SK-N-SH treated with all-trans-retinoic acid at 6 μM for 48 hours (cell line): ENCODE measurements around the gene DLAT.

ENCODE experiments used
- ATAC-seq: fragments of 200-7000 bp; cut with Tn5 transposase; 3 replicates; pipeline ENCODE4 v1.9.1; 2020; ENCODE audit warnings: mild to moderate bottlenecking, moderate library complexity
- ARNTL ChIP-seq: fragments of 450-650 bp; formaldehyde crosslinking; IDR thresholded peaks from 2 replicates; pipeline ENCODE4 v1.5.0; 2020; ENCODE audit warnings: low read depth, mild to moderate bottlenecking, moderate library complexity, borderline replicate concordance
- BACH2 ChIP-seq: fragments of 250-450 bp; sonication (Bioruptor Pico); IDR thresholded peaks from 2 replicates; pipeline ENCODE4 v1.9.0; 2021; ENCODE audit warnings: mild to moderate bottlenecking, borderline replicate concordance
- CREB5 ChIP-seq: fragments of 250-450 bp; sonication (Bioruptor Pico); IDR thresholded peaks from 2 replicates; pipeline ENCODE4 v1.5.1; 2020; ENCODE audit warnings: low read depth, mild to moderate bottlenecking, moderate library complexity
- CSDC2 ChIP-seq: fragments of 250-450 bp; sonication (Bioruptor Pico); IDR thresholded peaks from 2 replicates; pipeline ENCODE4 v1.5.0; 2020; ENCODE audit warnings: mild to moderate bottlenecking, moderate library complexity
- CSRNP3 ChIP-seq: fragments of 250-450 bp; sonication (Bioruptor Pico); IDR thresholded peaks from 2 replicates; pipeline ENCODE4 v1.5.1; 2021; ENCODE audit warnings: mild to moderate bottlenecking, moderate library complexity
- ESRRG ChIP-seq: fragments of 250-450 bp; sonication (Bioruptor Pico); IDR thresholded peaks from 2 replicates; pipeline ENCODE4 v1.6.1; 2021; ENCODE audit warnings: mild to moderate bottlenecking
- ISL1 ChIP-seq: fragments of 250-450 bp; sonication (Bioruptor Pico); IDR thresholded peaks from 2 replicates; pipeline ENCODE4 v2.1.2; 2022; ENCODE audit warnings: mild to moderate bottlenecking, moderate library complexity
- OSR1 ChIP-seq: fragments of 250-450 bp; sonication (Bioruptor Pico); IDR thresholded peaks from 2 replicates; pipeline ENCODE4 v1.8.0; 2022; ENCODE audit warnings: moderate library complexity, mild to moderate bottlenecking, inconsistent platforms
- POU6F1 ChIP-seq: fragments of 250-450 bp; sonication (Bioruptor Pico); IDR thresholded peaks from 2 replicates; pipeline ENCODE4 v1.8.0; 2021; ENCODE audit warnings: low read depth, mild to moderate bottlenecking, moderate library complexity, borderline replicate concordance
- PPARA ChIP-seq: fragments of 250-450 bp; sonication (Bioruptor Pico); IDR thresholded peaks from 2 replicates; pipeline ENCODE4 v1.5.0; 2020; ENCODE audit warnings: mild to moderate bottlenecking, borderline replicate concordance
- RARB ChIP-seq: fragments of 250-450 bp; sonication (Bioruptor Pico); IDR thresholded peaks from 2 replicates; pipeline ENCODE4 v1.8.0; 2021; ENCODE audit warnings: mild to moderate bottlenecking, moderate library complexity
- SNAI2 ChIP-seq: fragments of 250-450 bp; sonication (Bioruptor Pico); IDR thresholded peaks from 2 replicates; pipeline ENCODE4 v1.5.0; 2020; ENCODE audit warnings: mild to moderate bottlenecking, moderate library complexity
- TCF4 ChIP-seq: fragments of 250-450 bp; sonication (Bioruptor Pico); IDR thresholded peaks from 2 replicates; pipeline ENCODE4 v1.8.0; 2021; ENCODE audit warnings: mild to moderate bottlenecking, moderate library complexity, borderline replicate concordance
- TOX ChIP-seq: fragments of 250-450 bp; sonication (Bioruptor Pico); IDR thresholded peaks from 2 replicates; pipeline ENCODE4 v1.8.0; 2021; ENCODE audit warnings: mild to moderate bottlenecking, moderate library complexity, borderline replicate concordance
- TSHZ2 ChIP-seq: fragments of 250-450 bp; sonication (Bioruptor Pico); IDR thresholded peaks from 2 replicates; pipeline ENCODE4 v1.5.0; 2020; ENCODE audit warnings: mild to moderate bottlenecking, moderate library complexity
- ZC3H10 ChIP-seq: fragments of 250-450 bp; sonication (Bioruptor Pico); IDR thresholded peaks from 2 replicates; pipeline ENCODE4 v1.5.1; 2021; ENCODE audit warnings: mild to moderate bottlenecking, moderate library complexity
- ZFP3 ChIP-seq: fragments of 250-450 bp; sonication (Bioruptor Pico); IDR thresholded peaks from 2 replicates; pipeline ENCODE4 v1.5.0; 2020; ENCODE audit warnings: mild to moderate bottlenecking, moderate library complexity
- ZFP30 ChIP-seq: fragments of 450-650 bp; formaldehyde crosslinking; IDR thresholded peaks from 2 replicates; pipeline ENCODE4 v1.5.0; 2022; ENCODE audit warnings: mild to moderate bottlenecking, moderate library complexity
- ZNF565 ChIP-seq: fragments of 450-650 bp; formaldehyde crosslinking; conservative IDR thresholded peaks from 2 replicates; pipeline ENCODE4 v1.5.0; 2020; ENCODE audit warnings: low read depth, mild to moderate bottlenecking, moderate library complexity
- ZNF70 ChIP-seq: fragments of 450-650 bp; formaldehyde crosslinking; IDR thresholded peaks from 2 replicates; pipeline ENCODE4 v1.5.0; 2020; ENCODE audit warnings: mild to moderate bottlenecking, moderate library complexity
- ZNF8 ChIP-seq: fragments of 450-650 bp; formaldehyde crosslinking; IDR thresholded peaks from 2 replicates; pipeline ENCODE4 v1.5.0; 2020; ENCODE audit warnings: mild to moderate bottlenecking, moderate library complexity

Gene DLAT

GRCh38 chr11:112097734-112098528 lies 72.7 kb downstream of the DLAT start (continued):
- no peak for TF ChIP-seq CSRNP3 (CRISPR knock-in tag)
- no peak for TF ChIP-seq TOX
- no peak for TF ChIP-seq ZFP30 (CRISPR knock-in tag)
- no peak for TF ChIP-seq ZC3H10 (CRISPR knock-in tag)
- TF ChIP-seq SNAI2 (CRISPR knock-in tag) = no peak
- TF ChIP-seq RARB (CRISPR knock-in tag) = no peak
- no peak for TF ChIP-seq TCF4 (CRISPR knock-in tag)
- no peak for TF ChIP-seq TSHZ2 (CRISPR knock-in tag)
- TF ChIP-seq ZNF8 (CRISPR knock-in tag) = no peak
- no peak for TF ChIP-seq PPARA (CRISPR knock-in tag)
- TF ChIP-seq CSDC2 (CRISPR knock-in tag) = no peak
- TF ChIP-seq ZNF565 = no peak
- TF ChIP-seq OSR1 (CRISPR knock-in tag) = no peak

- ATAC-seq = no peak
- TF ChIP-seq ZC3H10 (CRISPR knock-in tag) (no peak), TOX (no peak), RARB (CRISPR knock-in tag) (no peak), SNAI2 (CRISPR knock-in tag) (no peak), BACH2 (CRISPR knock-in tag) (no peak), CSRNP3 (CRISPR knock-in tag) (no peak), ZNF565 (no peak), TSHZ2 (CRISPR knock-in tag) (no peak), ESRRG (CRISPR knock-in tag) (no peak), ZFP3 (CRISPR knock-in tag) (no peak), POU6F1 (no peak), CREB5 (CRISPR knock-in tag) (no peak), OSR1 (CRISPR knock-in tag) (no peak), ARNTL (no peak), ZFP30 (CRISPR knock-in tag) (no peak), ZNF70 (CRISPR knock-in tag) (no peak), ISL1 (CRISPR knock-in tag) (no peak)
Observed at GRCh38 chr11:112100462-112100861, 75.3 kb downstream of the DLAT start.
